ELF-1 (cell line): ENCODE results near the gene LOXL4.
"Not testable (repeated sequence)": the region's sequence is repeated elsewhere in the genome, so short reads cannot be mapped to it uniquely, and the experiment has no call there.

Experiments
- DNase-seq: peaks from one replicate; pipeline ENCODE4 v3.0.0-alpha.2; 2016; ENCODE audit warnings: low read depth, low spot score

The LOXL4 gene

GRCh38 chr10:98244586-98244985 lies 23.4 kb downstream of the LOXL4 start:
- no peak for DNase-seq

- DNase-seq, result no peak
Measured at GRCh38 chr10:98244141-98244540, 23.9 kb downstream of the LOXL4 start.

GRCh38 chr10:98242823-98243222 lies 25.2 kb downstream of the LOXL4 start:
- no peak for DNase-seq

- DNase-seq, result no peak
Measured at GRCh38 chr10:98240524-98240923, 27.5 kb downstream of the LOXL4 start.

- no peak for DNase-seq
Measured at GRCh38 chr10:98238391-98238790, 29.6 kb downstream of the LOXL4 start.

- DNase-seq, result no peak
Measured at GRCh38 chr10:98236862-98237261, 31.1 kb downstream of the LOXL4 start.

- no peak for DNase-seq
Measured at GRCh38 chr10:98235846-98236245, 32.1 kb downstream of the LOXL4 start.

- DNase-seq, result no peak
Measured at GRCh38 chr10:98231417-98231816, 36.6 kb downstream of the LOXL4 start.

- not testable (repeated sequence) for DNase-seq
Measured at GRCh38 chr10:98228266-98228665, 39.7 kb downstream of the LOXL4 start.

- not testable (repeated sequence) for DNase-seq
Measured at GRCh38 chr10:98227713-98228112, 40.3 kb downstream of the LOXL4 start.

- no peak for DNase-seq
Measured at GRCh38 chr10:98226508-98227144, 41.4 kb downstream of the LOXL4 start.

- no peak for DNase-seq
Measured at GRCh38 chr10:98224996-98225395, 43.0 kb downstream of the LOXL4 start.

GRCh38 chr10:98224509-98224908 lies 43.5 kb downstream of the LOXL4 start:
- no peak for DNase-seq

- DNase-seq, result peak; percentile 2
Measured at GRCh38 chr10:98223874-98224273, 44.1 kb downstream of the LOXL4 start.

GRCh38 chr10:98217801-98218200 lies 50.2 kb downstream of the LOXL4 start:
- DNase-seq, result no peak

GRCh38 chr10:98215373-98215772 lies 52.6 kb downstream of the LOXL4 start:
- no peak for DNase-seq

- no peak for DNase-seq
Measured at GRCh38 chr10:98213740-98214139, 54.3 kb downstream of the LOXL4 start.

- no peak for DNase-seq
Measured at GRCh38 chr10:98212196-98212595, 55.8 kb downstream of the LOXL4 start.

GRCh38 chr10:98209441-98209840 lies 58.6 kb downstream of the LOXL4 start:
- DNase-seq, result no peak

GRCh38 chr10:98208925-98209324 lies 59.1 kb downstream of the LOXL4 start:
- DNase-seq, result no peak

GRCh38 chr10:98205351-98205750 lies 62.6 kb downstream of the LOXL4 start:
- DNase-seq, result no peak

- no peak for DNase-seq
Measured at GRCh38 chr10:98202378-98202777, 65.6 kb downstream of the LOXL4 start.

- no peak for DNase-seq
Measured at GRCh38 chr10:98201760-98202159, 66.2 kb downstream of the LOXL4 start.
